NCI-H460 (cell line): ENCODE measurements around the gene SMARCD3. TPM values are rescaled to one million over a fixed set of nuclear protein-coding genes. Genes with fewer than 3 reads are reported as not detected.

Experiments used
- DNase-seq: peaks from one replicate; pipeline ENCODE4 v3.0.0-alpha.2; 2016; ENCODE audit warnings: low read depth; ENCODE audit errors: extremely low read depth
- total RNA-seq: library from RNA; depleted of rRNA; stranded (reverse); fragments of >200 nt; shearing (Covaris generic); gene quantifications from 2 replicates; pipeline ENCODE4 v1.2.3, GENCODE V29; 2014; rRNA removed

SMARCD3 gene
- total RNA-seq, 1 experiment from 2014 or later, result 43.5 TPM

- DNase-seq, result no peak
These were observed 54.3 kb downstream of the SMARCD3 start for GRCh38 chr7:151194188-151194587.

GRCh38 chr7:151193203-151193978 lies 55.1 kb downstream of the SMARCD3 start:
- no peak for DNase-seq

- no peak for DNase-seq
These were observed 56.4 kb downstream of the SMARCD3 start for GRCh38 chr7:151192002-151192539.

- DNase-seq, result no peak
These were observed 57.0 kb downstream of the SMARCD3 start for GRCh38 chr7:151191544-151191943.

- no peak for DNase-seq
These were observed 59.5 kb downstream of the SMARCD3 start for GRCh38 chr7:151189038-151189437.

Other genes starting within 250 kb of the SMARCD3 start
- gene ATG9B, start 224.2 kb downstream of the SMARCD3 start, total RNA-seq, result 0.25 TPM in 1 of 2 replicates, not detected in the other
- gene ABCB8, start 220.2 kb downstream of the SMARCD3 start, total RNA-seq, result 26.8 and 32.7 TPM in 2 replicates
- gene ASIC3, start 200.2 kb downstream of the SMARCD3 start, total RNA-seq, result 1.1 and 2.0 TPM in 2 replicates
- gene CDK5, start 190.8 kb downstream of the SMARCD3 start, total RNA-seq, result 10.8 and 13.1 TPM in 2 replicates
- 199 and 223 TPM in 2 replicates for gene SLC4A2, start 189.1 kb downstream of the SMARCD3 start, total RNA-seq
- 63.4 and 77.1 TPM in 2 replicates for gene FASTK, start 167.9 kb downstream of the SMARCD3 start, total RNA-seq
- 35.2 and 46.6 TPM in 2 replicates for gene TMUB1, start 165.2 kb downstream of the SMARCD3 start, total RNA-seq
- gene AGAP3, start 162.2 kb downstream of the SMARCD3 start, total RNA-seq, result 39.6 and 43.2 TPM in 2 replicates
- gene GBX1, start 81.0 kb downstream of the SMARCD3 start, total RNA-seq, result not detected in 2 replicates
- gene ASB10, start 61.4 kb downstream of the SMARCD3 start, total RNA-seq, result not detected in 2 replicates
- not detected in 2 replicates for gene H2BK1, start 38.2 kb downstream of the SMARCD3 start, total RNA-seq
- gene ABCF2, start 21.5 kb downstream of the SMARCD3 start, total RNA-seq, result 70.0 and 73.6 TPM in 2 replicates
- gene CHPF2, start 16.2 kb downstream of the SMARCD3 start, total RNA-seq, result 33.3 and 33.7 TPM in 2 replicates
- gene NUB1, start 93.1 kb upstream of the SMARCD3 start, total RNA-seq, result 74.6 and 83.1 TPM in 2 replicates
- gene WDR86, start 161.3 kb upstream of the SMARCD3 start, total RNA-seq, result not detected in 2 replicates
- gene CRYGN, start 191.4 kb upstream of the SMARCD3 start, total RNA-seq, result 0.07 and 0.40 TPM in 2 replicates